Coronary artery (tissue), 2 donors: ENCODE measurements around the gene MSL3B.
"Not testable (repeated sequence)": the region's sequence is repeated elsewhere in the genome, so short reads cannot be mapped to it uniquely, and the experiment has no call there.

Experiments used
- DNase-seq: peaks from one replicate; pipeline ENCODE4 v3.0.0-alpha.2; 2017; ENCODE audit warnings: low spot score
- H3K27ac ChIP-seq, 2 donors: fragments of 200-600 bp; sonication (generic); one replicate each; pipeline ENCODE4 v1.5.1; 2016 to 2019
- H3K4me3 ChIP-seq: fragments of 200-600 bp; sonication (generic); 2 replicates; pipeline ENCODE4 v1.5.1; 2016; ENCODE audit warnings: mild to moderate bottlenecking, moderate library complexity
- CTCF ChIP-seq: fragments of 200-600 bp; sonication (generic); IDR thresholded peaks from one replicate; pipeline ENCODE4 v1.5.1; 2019; ENCODE audit warnings: antibody characterized with exemption

The MSL3B gene

GRCh38 chr2:233901367-233901766, 33.2 kb upstream of the MSL3B start:
- no peak for TF ChIP-seq CTCF
- Histone ChIP-seq H3K27ac (no peak overlapping the region), H3K4me3 (no peak overlapping the region)
- DNase-seq = no peak

- H3K4me3 ChIP-seq, DNase-seq, H3K27ac ChIP-seq: not testable (repeated sequence)
Measured at GRCh38 chr2:233896253-233896652, 28.1 kb upstream of the MSL3B start.

- H3K4me3 ChIP-seq = no peak overlapping the region
- no peak for TF ChIP-seq CTCF
- no peak for DNase-seq
- no peak overlapping the region for H3K27ac ChIP-seq
Measured at GRCh38 chr2:233892793-233893192, 24.6 kb upstream of the MSL3B start.

- no peak for TF ChIP-seq CTCF
- no peak overlapping the region for H3K4me3 ChIP-seq
- H3K27ac ChIP-seq = no peak overlapping the region
- no peak for DNase-seq
Measured at GRCh38 chr2:233882353-233882752, 14.2 kb upstream of the MSL3B start.

GRCh38 chr2:233872125-233872524, 3.9 kb upstream of the MSL3B start:
- not testable (repeated sequence) for H3K27ac ChIP-seq, H3K4me3 ChIP-seq, DNase-seq

GRCh38 chr2:233871432-233871831, 3.2 kb upstream of the MSL3B start:
- Histone ChIP-seq H3K27ac (no peak overlapping the region), H3K4me3 (no peak overlapping the region)
- no peak for DNase-seq
- no peak for TF ChIP-seq CTCF

GRCh38 chr2:233866479-233866878, 1.7 kb downstream of the MSL3B start:
- no peak overlapping the region for H3K27ac ChIP-seq
- no peak overlapping the region for H3K4me3 ChIP-seq
- TF ChIP-seq CTCF = no peak
- DNase-seq = no peak

GRCh38 chr2:233865838-233866237, 2.3 kb downstream of the MSL3B start:
- no peak for DNase-seq
- Histone ChIP-seq H3K27ac (no peak overlapping the region), H3K4me3 (no peak overlapping the region)
- no peak for TF ChIP-seq CTCF
